Measurements from ENCODE around the gene MAN1A1.

Gene MAN1A1

GRCh38 chr6:119324718-119325117 lies 24.8 kb downstream of the MAN1A1 start:
- DNase-seq, result no peak

- no peak for DNase-seq
Measured at GRCh38 chr6:119323931-119324330, 25.6 kb downstream of the MAN1A1 start.

GRCh38 chr6:119323478-119323877 lies 26.1 kb downstream of the MAN1A1 start:
- no peak for DNase-seq

- peak; percentile 67 for DNase-seq
Measured at GRCh38 chr6:119322715-119323350, 26.7 kb downstream of the MAN1A1 start.

- no peak for DNase-seq
Measured at GRCh38 chr6:119322034-119322433, 27.5 kb downstream of the MAN1A1 start.

- no peak for DNase-seq
Measured at GRCh38 chr6:119319694-119320093, 29.9 kb downstream of the MAN1A1 start.

GRCh38 chr6:119318730-119319129 lies 30.8 kb downstream of the MAN1A1 start:
- no peak for DNase-seq

- no peak for DNase-seq
Measured at GRCh38 chr6:119318176-119318575, 31.4 kb downstream of the MAN1A1 start.

GRCh38 chr6:119317007-119317406 lies 32.6 kb downstream of the MAN1A1 start:
- no peak for DNase-seq

- DNase-seq, result no peak
Measured at GRCh38 chr6:119314885-119315272, 34.7 kb downstream of the MAN1A1 start.

GRCh38 chr6:119313937-119314884 lies 35.4 kb downstream of the MAN1A1 start:
- no peak for DNase-seq

GRCh38 chr6:119312875-119313338 lies 36.7 kb downstream of the MAN1A1 start:
- DNase-seq, result no peak

- no peak for DNase-seq
Measured at GRCh38 chr6:119312441-119312840, 37.1 kb downstream of the MAN1A1 start.

GRCh38 chr6:119311514-119312142 lies 37.9 kb downstream of the MAN1A1 start:
- DNase-seq, result no peak

- DNase-seq, result no peak
Measured at GRCh38 chr6:119310486-119311036, 39.0 kb downstream of the MAN1A1 start.

- no peak for DNase-seq
Measured at GRCh38 chr6:119308991-119309657, 40.4 kb downstream of the MAN1A1 start.

GRCh38 chr6:119308048-119308570 lies 41.5 kb downstream of the MAN1A1 start:
- DNase-seq, result no peak

GRCh38 chr6:119307056-119307455 lies 42.5 kb downstream of the MAN1A1 start:
- DNase-seq, result no peak

- DNase-seq, result no peak
Measured at GRCh38 chr6:119306396-119306968, 43.1 kb downstream of the MAN1A1 start.

GRCh38 chr6:119303164-119303887 lies 46.2 kb downstream of the MAN1A1 start:
- no peak for DNase-seq

GRCh38 chr6:119301429-119301828 lies 48.1 kb downstream of the MAN1A1 start:
- no peak for DNase-seq

Data from activated effector memory CD4-positive, alpha-beta T cell treated with anti-CD3 and anti-CD28 coated beads, Interleukin-2, amount 50 U/mL, for 16 hours (primary cell).